Hematopoietic multipotent progenitor cell treated with erythropoietin and hydrocortisone succinate and interleukin-3 and kit ligand, for 6 days (in vitro differentiated cells): Measurements from ENCODE around the gene SLC43A3.
A peak's percentile ranks its signal among the peaks of the same experiment; 100 is the strongest.
"Not testable (repeated sequence)": the region's sequence is repeated elsewhere in the genome, so short reads cannot be mapped to it uniquely, and the experiment has no call there.

Experiments
- DNase-seq: peaks from one replicate; pipeline ENCODE4 v3.0.0-alpha.2; 2015

SLC43A3 gene

DNA sequence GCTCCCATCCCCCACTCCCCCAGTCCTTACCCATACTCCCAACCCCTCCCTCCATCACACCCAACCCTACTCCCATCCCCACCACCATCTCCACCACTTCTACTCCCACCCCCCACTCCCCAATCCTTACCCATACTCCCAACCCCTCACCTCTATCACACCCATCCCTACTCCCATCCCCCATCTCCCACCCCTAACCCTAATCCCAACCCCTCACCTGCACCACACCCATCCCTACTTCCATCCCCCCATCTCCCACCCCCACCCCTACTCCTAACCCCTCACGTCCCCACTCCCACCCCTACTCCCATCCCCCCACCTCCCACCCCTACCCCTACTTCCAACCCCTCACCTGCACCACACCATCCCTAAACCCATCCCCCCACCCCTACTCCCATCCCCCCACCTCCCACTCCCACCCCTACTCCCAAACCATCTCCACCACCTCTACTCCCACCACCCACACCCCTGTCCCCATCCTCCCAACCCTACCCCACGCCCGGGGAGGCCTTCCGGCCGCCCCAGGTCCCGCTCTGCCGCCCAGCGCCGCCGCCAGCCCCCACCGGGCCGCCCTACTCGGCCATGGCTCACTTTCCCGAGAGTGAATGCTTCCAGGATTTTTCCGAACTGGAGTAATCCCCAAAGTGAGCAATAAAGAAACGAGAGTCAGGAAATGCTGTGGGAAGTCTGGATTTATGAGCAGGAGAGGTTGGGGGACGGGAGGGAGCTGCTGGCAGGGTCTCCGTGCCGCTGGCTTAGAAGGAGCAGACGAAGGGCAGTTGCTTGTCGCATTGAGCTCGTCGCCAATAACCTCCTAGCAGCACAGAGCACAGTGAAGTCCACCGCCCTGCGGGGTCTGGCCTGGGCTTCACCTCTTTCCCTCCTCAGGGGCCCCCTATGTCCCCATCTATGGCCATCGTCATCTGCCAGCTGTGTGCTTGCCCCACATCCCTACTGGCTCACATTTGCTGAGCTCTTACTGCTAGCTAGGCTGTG lies 50.5 kb downstream of the SLC43A3 start:
- no peak for DNase-seq

DNA sequence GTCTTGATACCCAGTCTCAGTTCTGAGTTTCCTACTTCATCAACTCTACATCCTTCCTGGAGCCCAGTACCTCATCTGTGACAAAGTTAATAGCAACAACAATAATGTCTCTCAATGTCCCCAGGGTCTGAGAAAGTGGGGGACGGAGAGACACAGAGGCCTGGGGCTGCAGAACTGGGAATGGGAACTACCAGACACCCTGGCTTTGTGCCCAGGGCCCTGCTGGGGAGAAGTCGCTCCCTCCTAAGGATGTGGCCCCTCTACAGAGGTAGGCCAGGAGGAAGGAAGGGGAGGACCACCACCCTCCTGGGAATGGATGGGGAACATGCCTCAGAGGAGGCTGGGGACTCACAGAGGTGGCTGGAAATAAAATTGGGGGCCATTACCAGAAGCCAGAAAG lies 51.4 kb downstream of the SLC43A3 start:
- no peak for DNase-seq

DNA sequence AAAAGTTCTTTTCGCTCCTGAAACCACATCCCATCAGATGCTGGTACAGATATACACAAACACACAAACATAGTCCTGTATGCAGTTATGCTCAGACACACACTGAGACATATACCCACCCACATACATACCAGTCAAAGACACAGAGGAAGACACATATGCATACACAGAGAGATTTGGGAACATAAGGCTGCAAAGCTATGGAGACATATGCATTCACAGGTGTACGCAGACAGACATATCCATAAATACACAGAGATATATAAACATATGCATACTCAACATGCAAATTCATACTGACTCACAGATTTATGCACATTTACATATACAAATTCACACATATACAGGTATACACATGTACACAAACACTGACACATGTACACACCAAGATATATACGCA lies 52.0 kb downstream of the SLC43A3 start:
- no peak for DNase-seq

DNA sequence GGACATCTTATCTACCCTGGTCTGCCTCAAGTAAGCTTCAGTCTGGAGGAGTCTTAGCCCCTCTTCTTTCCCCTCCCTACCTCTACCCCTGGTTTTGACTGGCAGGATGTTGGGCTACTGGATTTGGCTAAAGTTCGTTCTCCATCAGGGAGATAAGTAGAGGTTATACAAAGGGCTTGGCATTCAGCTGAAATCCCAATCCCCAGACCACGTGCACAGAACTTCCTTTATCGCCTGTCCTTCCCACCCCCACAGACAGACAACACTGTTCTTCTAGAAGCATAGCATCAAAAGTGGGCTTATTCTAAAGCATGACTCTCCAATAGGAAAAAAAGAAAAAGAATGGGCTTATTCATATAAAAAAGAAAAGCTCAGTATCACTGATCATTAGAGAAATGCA lies 53.8 kb downstream of the SLC43A3 start:
- DNase-seq = no peak

DNA sequence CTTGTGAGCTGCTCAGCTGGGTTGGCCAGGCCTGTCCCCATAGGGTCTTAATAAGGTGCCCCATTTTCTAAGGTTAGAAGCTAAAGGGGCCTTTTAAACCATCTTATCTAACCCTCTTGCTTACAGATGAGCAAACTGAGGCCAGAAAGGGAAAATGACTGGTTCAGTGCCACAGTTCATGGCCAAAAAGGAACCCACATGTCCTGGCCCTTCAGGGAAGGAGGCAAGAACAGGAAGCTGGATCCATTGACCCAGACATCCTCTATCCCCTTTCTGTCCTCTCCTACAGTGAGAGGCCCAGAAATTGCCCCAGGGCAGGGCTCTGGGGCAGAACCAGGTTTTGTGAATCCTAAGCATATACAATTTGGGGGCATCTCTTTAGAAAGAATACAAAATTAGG lies 56.0 kb downstream of the SLC43A3 start:
- DNase-seq = no peak

DNA sequence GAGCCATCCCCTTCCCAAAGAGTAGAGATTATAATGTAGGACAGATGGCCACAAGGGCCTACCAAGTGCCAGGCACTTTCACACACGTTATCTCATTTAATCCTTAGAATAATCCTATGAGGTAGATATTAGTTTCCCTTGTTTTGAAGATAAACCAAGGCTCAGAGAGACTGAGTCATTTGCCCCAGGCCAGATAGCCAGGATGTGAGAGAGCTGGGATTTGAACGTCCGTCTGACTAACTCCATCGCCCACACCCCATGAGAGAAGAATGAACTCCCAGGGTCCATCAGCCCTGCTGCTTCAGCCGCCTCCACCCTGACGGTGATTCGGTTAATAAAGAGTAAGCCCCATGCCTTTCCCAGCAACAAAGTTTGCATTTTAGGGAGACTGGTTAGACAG lies 56.7 kb downstream of the SLC43A3 start:
- no peak for DNase-seq

DNA sequence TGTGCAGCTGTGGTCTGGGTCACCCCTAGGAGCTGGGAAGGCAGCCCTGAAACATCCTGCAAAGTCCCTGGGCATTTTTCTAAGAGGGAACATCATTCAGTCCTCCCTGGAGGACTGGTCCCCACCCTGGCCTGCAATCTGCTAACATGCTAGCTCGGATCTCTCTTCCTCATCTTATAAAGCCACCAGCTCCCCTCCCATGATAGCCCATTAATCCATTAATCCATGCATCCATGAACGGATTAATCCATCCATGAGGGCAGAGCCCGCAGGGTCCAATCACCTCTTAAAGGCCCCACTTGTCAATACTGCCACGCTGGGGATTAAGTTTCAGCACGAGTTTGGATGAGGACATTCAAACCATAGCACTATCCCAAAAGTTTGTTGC lies 58.1 kb downstream of the SLC43A3 start:
- DNase-seq = no peak

DNA sequence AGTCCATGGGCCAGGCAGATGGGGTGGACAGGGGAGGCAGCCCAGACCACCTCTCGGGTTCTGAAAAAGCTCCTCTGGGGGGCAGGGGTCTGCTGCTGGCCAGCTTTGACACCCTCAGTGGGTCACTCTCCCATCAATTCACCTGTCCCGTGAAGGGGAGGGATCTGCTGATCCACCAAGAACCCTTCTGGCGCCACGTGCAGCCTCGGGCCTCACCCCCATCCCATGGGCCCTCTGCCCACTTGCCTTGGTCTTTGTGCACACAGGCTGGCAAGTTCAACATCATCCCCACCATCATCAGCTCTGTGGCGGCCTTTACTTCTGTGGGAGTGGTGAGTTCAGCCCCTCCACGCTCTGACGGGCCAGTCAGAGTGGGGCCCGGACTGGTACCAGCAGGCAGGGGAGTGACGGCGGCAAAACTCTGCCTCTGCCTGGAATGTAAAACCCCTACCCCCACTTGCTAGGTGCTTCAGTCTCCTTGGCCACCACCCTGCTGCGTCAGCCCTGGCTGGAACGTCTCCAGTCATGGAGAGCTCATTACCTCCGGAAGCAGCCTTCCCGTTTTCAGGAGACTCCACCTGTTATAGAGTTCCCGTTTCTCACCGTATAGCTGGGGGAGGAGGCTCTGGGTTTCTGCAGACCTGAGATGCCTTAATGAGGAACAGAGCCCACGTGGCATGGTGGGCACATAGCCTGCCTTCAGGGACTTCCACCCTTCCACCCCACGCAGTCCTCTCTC lies 58.6 kb downstream of the SLC43A3 start:
- DNase-seq = no peak

DNA sequence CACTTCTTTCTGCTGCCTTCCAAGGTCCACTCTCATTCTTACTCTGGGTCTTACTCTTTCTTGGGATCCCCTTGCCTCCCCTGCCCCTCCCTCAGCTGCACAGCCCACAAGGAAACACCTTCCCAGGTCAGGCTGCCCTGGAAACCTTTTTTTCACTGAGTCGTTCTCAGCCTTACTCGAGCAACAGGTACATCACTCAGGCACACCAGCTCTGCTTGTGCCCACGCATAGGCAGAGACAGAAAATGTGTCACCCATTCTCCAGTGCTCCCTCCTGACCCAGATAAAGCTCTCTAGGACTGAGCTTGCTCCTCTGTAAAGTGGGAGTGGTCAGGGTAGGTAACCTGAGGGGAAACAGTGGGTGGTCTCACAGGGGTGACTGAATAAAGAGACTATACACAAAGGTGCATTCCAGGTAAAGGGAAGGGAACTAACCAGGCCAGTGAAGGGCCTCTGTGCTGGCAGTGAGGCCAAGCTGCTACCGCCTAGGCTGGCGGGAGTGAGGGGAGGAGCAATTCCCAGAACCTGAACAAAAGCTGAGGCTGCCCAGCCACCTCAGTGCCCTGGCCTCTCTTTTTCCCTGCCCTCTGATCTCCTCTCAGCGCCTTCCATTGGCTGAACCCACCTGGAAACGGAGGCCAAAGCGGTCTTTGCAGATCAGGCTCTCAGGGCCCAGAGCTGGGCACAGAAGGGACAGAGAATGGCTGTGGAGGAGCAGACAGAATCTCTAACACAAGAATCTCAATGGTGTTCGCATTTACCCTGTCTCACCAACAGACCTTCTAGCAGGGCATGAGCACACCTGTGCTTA lies 61.9 kb downstream of the SLC43A3 start:
- no peak for DNase-seq

DNA sequence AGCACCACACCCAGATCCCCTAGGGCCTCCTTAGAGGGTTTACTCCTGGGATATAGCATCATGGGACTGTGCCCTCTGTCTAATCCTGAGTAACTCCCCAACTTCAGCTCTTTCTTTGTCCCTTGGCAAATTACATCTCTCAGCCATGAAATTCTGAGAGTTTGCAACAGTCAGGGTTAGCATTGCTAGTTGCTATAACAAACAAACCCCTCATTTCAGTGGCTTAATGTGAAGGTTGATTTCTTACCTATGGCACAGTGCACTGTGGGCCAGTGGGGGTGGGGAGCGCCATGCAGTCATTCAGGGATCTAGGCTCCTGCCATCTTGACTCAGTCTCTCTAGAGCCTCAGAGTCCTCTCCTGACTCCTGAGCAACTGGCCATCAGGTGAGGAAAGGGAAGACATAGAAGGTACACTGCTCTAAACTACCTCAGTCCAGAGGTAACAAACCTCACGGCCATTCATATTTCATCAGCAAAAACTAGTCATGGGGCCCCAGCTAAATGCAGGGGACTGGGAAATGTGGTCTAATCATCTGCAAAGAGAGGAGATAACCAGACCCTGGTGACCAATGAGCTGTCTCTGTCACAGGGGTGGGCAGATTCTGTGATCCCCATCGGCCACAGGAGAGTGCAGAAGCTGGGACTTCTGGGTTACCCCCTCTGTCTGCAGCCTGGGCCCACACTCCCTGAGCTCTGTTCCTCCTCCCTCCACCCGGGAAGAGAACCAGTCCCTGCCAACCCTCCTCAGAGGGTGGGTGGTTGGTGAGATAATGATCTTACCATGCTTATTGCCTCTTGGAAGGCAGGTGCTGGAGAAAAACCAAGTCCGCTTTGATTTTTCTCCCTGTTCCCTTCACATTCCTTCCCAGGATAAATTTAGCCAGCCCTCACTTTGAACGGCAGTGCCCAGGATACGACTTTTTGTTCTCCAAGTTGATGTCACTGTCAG lies 63.5 kb downstream of the SLC43A3 start:
- peak; percentile 73 for DNase-seq

DNA sequence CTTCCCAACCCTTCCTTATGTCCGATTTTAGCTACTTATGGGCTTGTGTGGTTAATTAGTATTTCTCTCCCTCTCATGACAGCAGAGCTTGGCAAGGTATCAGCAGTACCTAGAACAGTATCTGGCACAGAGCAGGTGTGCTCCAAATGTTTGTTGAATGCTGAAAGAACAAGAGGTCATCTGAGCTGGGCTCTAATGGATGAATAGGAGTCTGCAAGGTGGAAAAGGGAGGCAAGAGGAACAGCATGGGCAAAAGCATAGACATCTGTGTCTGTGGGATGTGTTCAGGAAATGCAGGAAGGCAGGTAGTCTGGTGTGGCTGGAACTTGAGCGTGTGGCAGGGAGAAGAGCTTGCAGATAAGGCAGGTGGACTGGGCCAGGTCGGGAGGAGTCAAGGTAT lies 65.0 kb downstream of the SLC43A3 start:
- no peak for DNase-seq

DNA sequence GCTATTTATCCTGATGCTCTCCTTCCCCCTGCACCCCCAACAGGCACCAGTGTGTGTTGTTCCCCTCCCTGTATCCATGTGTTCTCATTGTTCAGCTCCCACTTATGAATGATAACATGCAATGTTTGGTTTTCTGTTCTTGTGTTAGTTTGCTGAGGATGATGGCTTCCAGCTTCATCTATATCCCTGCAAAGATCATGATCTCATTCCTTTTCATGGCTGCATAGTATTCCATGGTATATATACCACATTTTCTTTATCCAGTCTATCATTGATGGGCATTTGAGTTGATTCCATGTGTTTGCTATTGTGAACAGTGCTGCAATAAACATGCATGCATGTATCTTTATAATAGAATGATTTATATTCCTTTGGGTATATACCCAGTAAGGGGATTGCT lies 65.5 kb downstream of the SLC43A3 start:
- DNase-seq = not testable (repeated sequence)

DNA sequence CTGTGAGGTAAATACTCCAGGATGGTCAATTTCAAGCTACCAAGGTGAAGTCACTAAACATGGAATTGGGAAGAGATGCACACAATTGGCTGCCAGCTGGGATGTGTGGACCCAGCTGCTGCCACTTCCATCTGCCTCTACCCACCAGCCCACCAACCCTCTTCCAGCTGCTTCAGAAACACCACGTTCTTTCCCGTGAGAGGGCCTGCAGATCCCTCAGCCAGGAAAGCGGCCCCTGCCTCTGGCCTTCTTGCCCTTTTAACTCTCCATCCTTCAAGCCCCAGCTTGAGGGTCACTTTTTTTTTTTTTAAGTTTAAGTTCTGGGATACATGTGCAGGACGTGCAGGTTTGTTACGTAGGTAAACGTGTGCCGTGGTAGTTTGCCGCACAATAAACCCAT lies 65.9 kb downstream of the SLC43A3 start:
- DNase-seq = no peak

DNA sequence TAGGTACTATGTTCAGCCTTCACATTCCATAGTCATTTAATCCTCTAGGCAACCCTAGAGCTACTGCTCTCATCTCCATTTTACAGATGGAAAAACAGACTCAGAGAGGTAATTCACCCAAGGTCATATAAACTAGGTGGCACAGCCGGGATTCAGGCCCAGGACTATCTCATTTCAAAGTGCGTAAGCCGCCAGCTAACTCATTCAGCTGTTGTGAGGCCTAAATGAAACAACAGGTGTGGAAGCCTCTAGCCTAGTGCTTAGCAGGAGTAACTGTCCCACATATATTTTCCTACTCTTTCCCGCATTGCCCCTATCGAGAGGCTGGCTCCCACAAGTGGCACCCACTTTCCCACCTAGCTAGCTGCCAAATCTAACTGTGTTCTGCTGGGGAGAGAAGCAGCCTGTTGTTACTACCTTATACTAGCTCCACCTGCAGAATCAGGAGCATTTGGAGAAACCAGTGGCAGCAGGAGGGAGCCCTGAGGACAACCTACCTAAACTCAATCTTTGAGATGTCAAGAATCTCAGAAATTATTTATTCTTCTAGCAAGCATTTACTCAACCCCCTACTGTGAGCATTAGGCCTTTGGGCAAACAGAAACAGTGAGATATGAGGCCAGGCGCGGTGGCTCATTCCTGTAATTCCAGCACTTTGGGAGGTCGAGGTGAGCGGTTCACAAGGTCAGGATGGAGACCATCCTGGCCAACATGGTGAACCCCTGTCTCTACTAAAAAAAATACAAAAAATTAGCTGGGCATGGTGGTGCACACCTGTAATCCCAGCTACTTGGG lies 66.8 kb downstream of the SLC43A3 start:
- no peak for DNase-seq

DNA sequence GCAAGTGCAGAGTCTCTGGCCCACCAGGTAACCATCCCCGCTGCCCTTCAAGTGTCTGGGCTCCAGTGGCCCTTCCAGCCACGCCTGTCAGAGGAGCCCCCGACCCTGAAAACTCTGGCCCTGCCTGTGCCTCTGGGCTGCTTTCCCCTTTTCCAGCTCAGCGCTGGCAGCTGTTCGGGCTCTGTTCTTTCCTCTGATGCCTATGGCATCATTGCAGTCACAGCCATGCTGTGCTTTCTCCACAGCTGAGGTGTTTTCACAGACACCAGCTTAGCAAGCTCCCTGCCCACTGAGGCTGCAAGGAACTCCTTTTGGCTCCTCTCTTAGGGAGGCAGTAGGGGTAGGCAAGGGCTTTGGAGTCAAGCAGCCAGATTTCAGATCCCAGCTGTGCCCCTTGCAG lies 67.5 kb downstream of the SLC43A3 start:
- DNase-seq = no peak

DNA sequence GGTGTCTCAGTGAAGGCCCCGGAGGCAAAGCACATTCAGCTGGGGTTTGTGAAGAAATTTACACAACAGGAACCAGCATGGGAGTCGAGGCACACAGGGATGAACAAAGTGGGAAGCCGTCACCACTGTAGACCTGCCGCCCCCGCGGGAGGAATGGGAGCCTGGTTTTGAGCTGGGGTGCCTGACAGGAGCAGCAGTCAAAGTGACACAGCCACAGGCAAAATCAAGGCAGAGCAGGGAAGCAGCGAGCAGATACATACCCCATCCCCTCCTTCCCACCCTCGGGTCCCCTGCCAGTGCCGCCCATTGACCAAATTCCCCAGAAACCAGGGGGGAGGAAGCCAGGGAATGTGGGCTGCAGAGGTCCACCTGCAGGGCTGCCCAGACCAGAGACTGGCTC lies 67.9 kb downstream of the SLC43A3 start:
- DNase-seq = no peak

DNA sequence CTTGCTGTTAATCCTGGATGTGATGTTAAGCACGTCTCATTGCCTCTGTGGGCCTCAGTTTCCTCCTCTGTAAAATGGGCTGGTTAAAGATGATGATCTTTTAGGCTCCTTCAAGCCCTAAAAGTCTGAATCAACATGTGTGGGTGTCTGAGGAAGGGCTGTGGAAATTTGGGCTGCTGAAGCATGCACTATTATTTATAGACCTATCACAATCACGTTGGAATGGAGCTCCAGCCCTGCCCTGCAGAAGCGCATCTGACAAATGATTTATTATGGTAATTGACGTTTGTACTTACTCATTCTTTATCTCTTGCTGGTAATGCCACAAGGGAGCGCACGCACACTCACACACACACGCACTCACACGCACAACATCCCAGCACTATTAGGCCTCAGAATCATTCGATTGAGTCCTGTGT lies 68.4 kb downstream of the SLC43A3 start:
- DNase-seq = peak; percentile 81

DNA sequence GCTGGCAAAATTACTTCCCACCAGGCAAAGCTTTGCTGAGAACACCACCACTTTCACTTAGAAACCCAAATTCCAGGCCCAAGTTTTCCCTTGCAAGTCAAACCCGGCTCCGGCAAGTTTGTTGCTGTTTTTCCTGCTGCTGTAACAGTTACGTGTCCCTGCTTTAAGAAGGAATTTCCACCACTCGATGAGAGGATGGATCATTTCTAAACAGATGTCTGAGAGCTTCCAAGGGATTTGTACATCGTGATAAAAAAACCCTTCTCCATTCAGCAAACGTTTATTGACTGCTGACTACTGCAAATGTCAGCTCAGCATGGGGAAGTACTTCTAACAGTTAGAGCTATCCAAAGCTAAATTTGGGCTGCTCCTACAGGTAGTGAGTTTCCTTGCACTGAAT lies 69.1 kb downstream of the SLC43A3 start:
- DNase-seq = peak; percentile 37

DNA sequence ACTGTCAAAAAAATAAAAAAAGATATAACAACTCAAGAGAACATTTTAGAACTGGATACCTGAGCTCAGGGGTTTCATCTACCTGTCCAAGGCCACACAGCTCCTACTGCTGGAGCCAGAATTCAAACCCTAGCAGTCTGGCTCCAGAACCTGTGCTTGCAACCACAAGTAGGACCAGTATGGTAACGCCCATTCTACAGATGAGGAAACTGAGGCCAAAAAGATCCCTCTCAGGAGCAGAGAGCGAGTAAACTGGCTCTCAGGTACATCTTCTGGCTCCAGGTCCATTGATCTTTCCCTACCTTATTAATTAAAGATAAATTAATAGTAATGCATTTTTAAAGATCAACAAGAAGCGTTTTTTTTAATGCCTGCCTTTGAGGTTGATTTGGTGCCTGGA lies 69.6 kb downstream of the SLC43A3 start:
- DNase-seq = no peak
